ENCODE results near the gene PPP1CA. TPM values are rescaled to one million over a fixed set of nuclear protein-coding genes. Genes with fewer than 3 reads are reported as not detected.

The PPP1CA gene
- total RNA-seq, 1 experiment from 2014 or later = 449 TPM

DNA sequence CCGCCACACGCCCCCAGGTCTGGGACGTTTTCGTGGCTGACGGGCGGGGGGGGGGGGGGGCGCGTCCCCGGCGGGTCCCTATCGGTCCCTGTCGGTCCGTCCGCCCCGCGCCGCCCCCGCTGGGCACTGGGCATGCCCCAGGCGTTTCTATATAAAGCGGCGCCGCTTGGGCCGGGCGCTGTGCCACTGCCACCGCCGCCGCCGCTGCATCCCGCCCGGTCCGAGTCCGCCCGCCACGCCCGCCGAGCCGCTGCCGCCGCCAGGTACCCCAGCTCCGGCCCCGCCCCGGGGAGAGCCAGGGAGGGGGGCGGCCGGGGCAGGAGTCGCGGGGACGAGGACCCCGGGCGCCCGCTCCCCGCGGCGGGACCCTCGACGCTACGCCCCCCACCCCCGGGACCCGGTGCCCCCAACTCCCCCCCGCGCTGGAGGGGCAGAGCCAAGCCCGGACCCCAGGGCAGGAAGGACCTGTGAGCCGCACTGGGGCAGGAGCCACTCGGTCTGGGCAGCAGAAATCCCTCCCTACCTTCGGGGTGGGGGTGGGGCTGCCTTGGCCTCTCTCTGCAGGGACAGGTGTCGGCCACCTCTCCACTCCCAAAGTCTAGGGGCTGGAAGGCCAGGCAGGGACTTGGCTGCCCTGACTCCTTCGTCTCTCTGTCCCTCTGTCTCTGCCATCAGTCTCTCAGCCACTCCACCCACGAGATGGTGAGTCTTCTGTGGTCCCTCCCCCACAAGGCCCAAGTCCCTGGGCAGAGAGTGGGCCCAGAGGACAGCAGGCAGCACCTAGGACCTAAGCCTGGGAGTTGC, 14.0 kb upstream of the PPP1CA start, which contains the start of gene CARNS1:
Gene CARNS1, plus strand, starts transcription at position 178 of the 804 bp plus-strand sequence. Its CDS starts 522 bp downstream, at position 700.
- no peaks in the 10 kb centered on the region for H3F3A ChIP-seq (ENCODE audit: low read length, unreplicated experiment)
- H3K4me2 ChIP-seq (ENCODE audit: low read length) = peak within 1 kb of the TSS; percentile 84
- no peaks in the 10 kb centered on the region for H3K79me2 ChIP-seq (ENCODE audit: low read length)
- no peaks in the 10 kb centered on the region for H3K36me3 ChIP-seq (ENCODE audit: low read depth, low read length)
- no peak within 1 kb of the TSS for H3K27ac ChIP-seq (ENCODE audit: low read length)
- H3K9ac ChIP-seq (ENCODE audit: low read length) = no peak within 1 kb of the TSS
- CTCF ChIA-PET = no interaction called here
- ATAC-seq (0 out of 2 replicates have a peak, but pooled peaks have one; percentile 10), DNase-seq (no peak)
- POLR2A ChIA-PET (ENCODE audit: unreplicated experiment) = no interaction called here
- no peaks in the 10 kb centered on the region for H3K9me2 ChIP-seq (replicated peaks; ENCODE audit: low read length)
- intact Hi-C loops (cut with micrococcal nuclease) = no loop called here
- H3K9me3 ChIP-seq (ENCODE audit: low read length) = no peaks in the 10 kb centered on the region
- peaks cover 6% of the 10 kb centered on the region; the same call in 1 of the 2 replicates for H3K4me1 ChIP-seq (ENCODE audit: insufficient read depth, low read length)
- H3K27me3 ChIP-seq (ENCODE audit: low read length) = no peaks in the 10 kb centered on the region
- BruUV-seq (replicated peaks) = no TSS peak
- H3K4me3 ChIP-seq (ENCODE audit: low read length) = peak within 1 kb of the TSS; percentile 54
- no peaks in the 10 kb centered on the region for H4K20me1 ChIP-seq (ENCODE audit: low read length)
- peak within 1 kb of the TSS; percentile 57; the same call in 1 of the 2 replicates for H2AFZ ChIP-seq (ENCODE audit: low read length)
- TF ChIP-seq, protein P1, sequence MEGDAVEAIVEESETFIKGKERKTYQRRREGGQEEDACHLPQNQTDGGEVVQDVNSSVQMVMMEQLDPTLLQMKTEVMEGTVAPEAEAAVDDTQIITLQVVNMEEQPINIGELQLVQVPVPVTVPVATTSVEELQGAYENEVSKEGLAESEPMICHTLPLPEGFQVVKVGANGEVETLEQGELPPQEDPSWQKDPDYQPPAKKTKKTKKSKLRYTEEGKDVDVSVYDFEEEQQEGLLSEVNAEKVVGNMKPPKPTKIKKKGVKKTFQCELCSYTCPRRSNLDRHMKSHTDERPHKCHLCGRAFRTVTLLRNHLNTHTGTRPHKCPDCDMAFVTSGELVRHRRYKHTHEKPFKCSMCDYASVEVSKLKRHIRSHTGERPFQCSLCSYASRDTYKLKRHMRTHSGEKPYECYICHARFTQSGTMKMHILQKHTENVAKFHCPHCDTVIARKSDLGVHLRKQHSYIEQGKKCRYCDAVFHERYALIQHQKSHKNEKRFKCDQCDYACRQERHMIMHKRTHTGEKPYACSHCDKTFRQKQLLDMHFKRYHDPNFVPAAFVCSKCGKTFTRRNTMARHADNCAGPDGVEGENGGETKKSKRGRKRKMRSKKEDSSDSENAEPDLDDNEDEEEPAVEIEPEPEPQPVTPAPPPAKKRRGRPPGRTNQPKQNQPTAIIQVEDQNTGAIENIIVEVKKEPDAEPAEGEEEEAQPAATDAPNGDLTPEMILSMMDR (conservative IDR thresholded peaks at IDR 0.05; ENCODE audit: low read depth, low read length) = no peak
- no peak for TF ChIP-seq EZH2phosphoT487 (IDR thresholded peaks at IDR 0.05; ENCODE audit: borderline replicate concordance, low read length)
- TF ChIP-seq EZH2 (IDR thresholded peaks at IDR 0.05; ENCODE audit: low read length, unreplicated experiment) = no peak

DNA sequence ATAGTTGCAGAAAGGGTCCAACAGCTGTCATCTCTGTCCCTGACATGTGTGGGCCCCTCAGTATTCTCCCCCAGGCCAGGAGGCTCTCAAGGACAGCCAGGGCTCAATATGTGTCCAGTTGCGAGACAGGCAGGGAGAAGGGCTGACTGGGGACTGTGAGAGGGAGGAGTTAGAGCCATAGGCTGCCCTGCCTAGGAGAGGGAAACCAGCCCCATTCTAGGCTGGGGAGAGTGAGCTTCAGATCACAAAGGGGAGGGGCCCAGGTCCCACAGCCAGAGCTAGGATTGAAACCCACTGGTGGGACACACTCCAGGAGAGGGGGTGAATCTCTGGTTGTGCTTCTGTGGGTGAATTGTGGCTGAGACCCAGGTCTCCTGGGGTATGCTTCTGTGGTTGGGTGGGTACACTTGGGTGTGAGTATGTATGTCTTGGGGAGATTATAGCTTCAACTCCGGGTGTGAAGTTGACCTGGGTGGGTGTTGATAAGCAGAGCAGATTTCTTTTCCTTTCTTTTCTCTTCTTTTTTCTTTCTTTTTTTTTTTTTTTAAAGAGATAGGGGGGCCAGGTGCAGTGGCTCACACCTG, 11.7 kb upstream of the PPP1CA start:
- no peak overlapping the region for H3K27ac ChIP-seq (ENCODE audit: low read length)
- H4K20me1 ChIP-seq (ENCODE audit: low read length) = no peaks in the 10 kb centered on the region
- no peak for TF ChIP-seq EZH2 (IDR thresholded peaks at IDR 0.05; ENCODE audit: low read length, unreplicated experiment)
- TF ChIP-seq EZH2phosphoT487 (IDR thresholded peaks at IDR 0.05; ENCODE audit: borderline replicate concordance, low read length) = no peak
- TF ChIP-seq, protein P1 (conservative IDR thresholded peaks at IDR 0.05; ENCODE audit: low read depth, low read length) = no peak
- ChIA-PET CTCF (no interaction called here), POLR2A (ENCODE audit: unreplicated experiment) (no interaction called here)
- H3K9ac ChIP-seq (ENCODE audit: low read length) = no peak overlapping the region
- intact Hi-C loops (cut with micrococcal nuclease) = no loop called here
- no peaks in the 10 kb centered on the region for H3K36me3 ChIP-seq (ENCODE audit: low read depth, low read length)
- H3K9me2 ChIP-seq (replicated peaks; ENCODE audit: low read length) = no peaks in the 10 kb centered on the region
- H3K9me3 ChIP-seq (ENCODE audit: low read length) = no peaks in the 10 kb centered on the region
- H3K79me2 ChIP-seq (ENCODE audit: low read length) = no peaks in the 10 kb centered on the region
- no peaks in the 10 kb centered on the region; the same call in 1 of the 2 replicates for H3K4me1 ChIP-seq (ENCODE audit: insufficient read depth, low read length)
- H3K27me3 ChIP-seq (ENCODE audit: low read length) = no peaks in the 10 kb centered on the region
- BruUV-seq (replicated peaks) = no TSS peak
- no peaks in the 10 kb centered on the region for H3F3A ChIP-seq (ENCODE audit: low read length, unreplicated experiment)
- DNase-seq (no peak), ATAC-seq (no peak)
- no peak overlapping the region for H3K4me3 ChIP-seq (ENCODE audit: low read length)
- H2AFZ ChIP-seq (ENCODE audit: low read length) = no peak overlapping the region
- no peak overlapping the region for H3K4me2 ChIP-seq (ENCODE audit: low read length)
